ENCODE measurements around the gene CACNA1F. TPM values are rescaled to one million over a fixed set of nuclear protein-coding genes. Genes with fewer than 3 reads are reported as not detected.

Gene CACNA1F
- total RNA-seq, 2 donors from 2014 or later: 1.0 TPM

- Histone ChIP-seq H3K27me3 (no peaks in the 10 kb centered on the region), H3K36me3 (no peaks in the 10 kb centered on the region), H3K27ac (no peak overlapping the region), H3K4me1 (no peaks in the 10 kb centered on the region), H3K9ac (ENCODE audit: low read depth in 2 of 2, low read length in 2 of 2) (no peak overlapping the region), H3K9me3 (no peaks in the 10 kb centered on the region), H3K4me3 (no peak overlapping the region)
- TF ChIP-seq CTCF (IDR thresholded peaks at IDR 0.05): no peak
- intact Hi-C loops (cut with DNase I): no loop called here
- no peak for DNase-seq
Measured at GRCh38 chrX:49214996-49215526, 18.1 kb downstream of the CACNA1F start.

GRCh38 chrX:49214416-49214815, 18.7 kb downstream of the CACNA1F start:
- DNase-seq: no peak
- H3K9me3 ChIP-seq: no peaks in the 10 kb centered on the region
- H3K27ac ChIP-seq: no peak overlapping the region
- H3K27me3 ChIP-seq: no peaks in the 10 kb centered on the region
- no peak overlapping the region for H3K4me3 ChIP-seq
- TF ChIP-seq CTCF (IDR thresholded peaks at IDR 0.05): no peak
- no peaks in the 10 kb centered on the region for H3K4me1 ChIP-seq
- H3K36me3 ChIP-seq: no peaks in the 10 kb centered on the region
- intact Hi-C loops (cut with DNase I): no loop called here
- no peak overlapping the region for H3K9ac ChIP-seq (ENCODE audit: low read depth in 2 of 2, low read length in 2 of 2)

- intact Hi-C loops (cut with DNase I): no loop called here
Measured at GRCh38 chrX:49212861-49213260, 20.3 kb downstream of the CACNA1F start.

DNA sequence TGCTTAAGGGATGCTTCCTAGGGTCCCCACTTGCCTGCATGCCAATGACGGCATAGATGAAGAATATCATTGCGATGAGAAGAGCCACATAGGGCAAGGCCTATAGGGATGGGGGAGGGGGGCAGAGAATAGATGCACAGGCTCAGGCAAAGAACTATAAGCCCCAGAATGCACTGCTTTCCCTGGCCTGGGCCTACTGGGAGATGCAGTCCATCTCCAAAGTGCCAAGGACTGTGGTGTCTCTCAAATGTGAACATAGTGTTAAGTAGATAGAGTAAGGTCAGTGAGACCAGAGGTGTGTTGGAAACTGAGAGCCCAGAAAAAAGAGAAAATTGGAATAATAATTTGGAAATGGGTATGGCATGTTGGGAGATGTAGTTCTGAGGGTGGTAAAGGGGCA, 20.9 kb downstream of the CACNA1F start:
- Histone ChIP-seq H3K36me3 (no peaks in the 10 kb centered on the region), H3K27ac (no peak overlapping the region), H3K4me1 (no peaks in the 10 kb centered on the region), H3K4me3 (no peak overlapping the region), H3K27me3 (no peaks in the 10 kb centered on the region), H3K9me3 (no peaks in the 10 kb centered on the region), H3K9ac (ENCODE audit: low read depth in 2 of 2, low read length in 2 of 2) (no peak overlapping the region)
- intact Hi-C loops (cut with DNase I): no loop called here
- TF ChIP-seq CTCF (IDR thresholded peaks at IDR 0.05): no peak
- DNase-seq: no peak

More at GRCh38 chrX:49212861-49213260, 20.3 kb downstream of the CACNA1F start:
- no peak overlapping the region for H3K27ac ChIP-seq
- no peaks in the 10 kb centered on the region for H3K36me3 ChIP-seq
- H3K4me3 ChIP-seq: no peak overlapping the region
- no peaks in the 10 kb centered on the region for H3K9me3 ChIP-seq
- H3K4me1 ChIP-seq: no peaks in the 10 kb centered on the region
- H3K9ac ChIP-seq (ENCODE audit: low read depth in 2 of 2, low read length in 2 of 2): no peak overlapping the region
- TF ChIP-seq CTCF (IDR thresholded peaks at IDR 0.05): no peak
- DNase-seq: no peak
- H3K27me3 ChIP-seq: no peaks in the 10 kb centered on the region

- Histone ChIP-seq H3K9ac (ENCODE audit: low read depth in 2 of 2, low read length in 2 of 2) (no peak overlapping the region), H3K4me1 (no peaks in the 10 kb centered on the region), H3K9me3 (no peaks in the 10 kb centered on the region), H3K27ac (no peak overlapping the region), H3K36me3 (no peaks in the 10 kb centered on the region), H3K4me3 (no peak overlapping the region), H3K27me3 (no peaks in the 10 kb centered on the region)
- no peak for DNase-seq
- TF ChIP-seq CTCF (IDR thresholded peaks at IDR 0.05): no peak
- intact Hi-C loops (cut with DNase I): no loop called here
Measured at GRCh38 chrX:49211074-49211473, 22.1 kb downstream of the CACNA1F start.

Measured in colonic mucosa (tissue), 4 donors.